Non-pigmented ciliary epithelial cell (primary cell): ENCODE results near the gene BTN2A1.

Experiments used
- DNase-seq: peaks from one replicate; pipeline ENCODE4 v3.0.0-alpha.2; 2010; ENCODE audit warnings: low read depth

The BTN2A1 gene

DNA sequence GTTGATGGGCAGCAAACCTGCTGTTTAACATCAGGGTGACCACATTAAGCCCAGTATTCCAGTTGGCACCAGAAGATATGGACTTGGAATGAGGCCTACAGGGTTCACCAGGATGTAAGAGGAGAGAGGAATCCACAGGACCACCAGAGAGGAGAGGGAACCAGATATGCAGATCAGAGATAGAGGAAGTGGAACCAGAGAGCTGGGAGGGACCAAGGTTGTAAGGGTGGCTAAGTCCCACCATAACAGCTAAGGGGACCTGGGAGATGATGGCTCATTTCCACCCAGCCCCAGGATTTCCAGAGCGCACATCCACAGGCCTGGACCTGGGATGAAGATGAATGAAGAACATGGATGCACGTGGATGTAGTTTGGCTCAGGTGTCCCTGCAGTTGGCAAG, 11.1 kb downstream of the BTN2A1 start:
- no peak for DNase-seq

DNA sequence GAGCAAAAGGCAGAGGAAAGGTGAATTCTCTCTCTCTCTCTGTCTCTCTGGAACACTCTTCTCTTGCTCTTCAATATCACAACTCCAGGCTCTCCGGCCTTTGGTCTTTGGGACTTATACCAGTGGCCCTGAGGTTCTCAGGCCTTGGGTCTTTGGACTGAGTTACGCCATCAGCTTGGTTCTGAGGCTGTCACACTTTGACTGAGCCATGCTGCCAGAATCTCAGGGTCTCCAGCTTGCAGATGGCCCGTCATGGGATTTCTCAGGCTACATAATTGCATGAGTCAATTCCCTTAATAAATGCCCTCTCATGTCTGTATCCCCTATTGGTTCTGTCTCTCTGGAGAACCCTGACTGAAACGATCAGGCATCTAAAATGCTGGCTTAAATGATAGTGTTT, 12.9 kb downstream of the BTN2A1 start:
- DNase-seq, result no peak

DNA sequence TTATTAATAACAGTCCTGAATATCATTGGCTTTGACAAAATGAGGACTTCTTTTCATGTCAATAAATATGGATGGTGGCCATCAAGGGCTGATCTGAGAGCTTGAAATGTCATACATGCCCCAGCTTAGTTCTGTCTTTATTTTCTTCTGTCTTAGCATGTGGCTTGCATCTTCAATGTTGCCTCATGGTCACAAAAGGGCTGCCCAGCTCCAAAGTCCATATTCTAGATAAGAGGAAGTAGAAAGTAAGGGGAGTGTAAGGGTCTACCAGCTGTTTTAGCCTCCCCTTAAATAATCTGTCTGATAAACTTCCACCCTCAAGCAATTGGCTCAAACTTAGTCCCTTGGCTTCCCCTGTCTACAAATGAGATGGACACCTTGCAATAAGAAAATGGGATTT, 14.2 kb downstream of the BTN2A1 start:
- no peak for DNase-seq

DNA sequence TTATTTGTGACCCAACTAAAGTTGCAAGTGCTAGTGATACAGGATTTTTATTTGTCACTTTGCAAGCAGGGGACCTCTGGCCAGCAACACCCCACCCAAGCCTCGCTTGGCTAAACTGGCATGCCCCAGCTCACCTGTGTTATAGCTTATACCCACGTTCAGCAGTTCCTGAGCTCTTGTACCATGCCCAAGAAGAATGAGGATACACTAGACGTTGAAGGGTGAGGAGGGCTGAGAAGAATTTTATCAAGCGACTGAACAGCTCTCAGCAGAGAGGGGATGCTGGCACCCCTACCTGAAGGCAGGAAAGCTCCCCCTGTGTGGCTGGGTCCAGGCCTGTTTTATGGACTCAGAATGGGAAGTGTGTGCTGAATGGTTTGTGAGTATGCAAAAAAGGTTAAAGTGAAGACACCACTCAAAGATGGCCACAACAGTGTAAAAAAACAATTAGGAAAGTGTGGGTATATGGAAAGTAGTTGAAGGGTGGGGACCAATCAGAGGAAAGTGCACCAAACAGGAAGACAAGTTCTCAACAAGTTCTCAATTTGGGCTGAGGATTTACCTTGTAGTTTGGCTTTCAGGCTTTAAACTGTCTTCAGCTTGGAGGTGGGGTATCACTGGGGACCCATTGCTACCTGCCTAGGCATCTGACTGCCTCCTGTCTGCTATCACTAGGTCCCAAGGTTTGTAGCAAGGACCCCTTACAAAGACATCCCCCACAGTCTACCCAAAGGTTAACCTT, 15.0 kb downstream of the BTN2A1 start:
- DNase-seq, result no peak

DNA sequence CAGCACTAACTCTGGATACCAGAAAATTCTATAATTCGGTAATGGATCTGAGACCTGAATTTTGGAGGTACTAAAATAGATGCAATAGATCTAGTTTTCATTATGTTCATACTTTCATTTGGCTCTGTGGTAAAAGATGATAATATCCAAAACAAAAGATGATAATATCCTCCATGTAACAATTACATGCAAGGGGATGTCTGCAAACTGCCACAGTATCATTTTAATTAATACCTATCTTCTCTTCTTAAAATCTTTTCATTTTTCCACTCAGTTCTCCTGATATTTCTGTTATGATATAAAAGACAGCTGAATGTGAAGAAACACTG, 15.6 kb downstream of the BTN2A1 start:
- no peak for DNase-seq

DNA sequence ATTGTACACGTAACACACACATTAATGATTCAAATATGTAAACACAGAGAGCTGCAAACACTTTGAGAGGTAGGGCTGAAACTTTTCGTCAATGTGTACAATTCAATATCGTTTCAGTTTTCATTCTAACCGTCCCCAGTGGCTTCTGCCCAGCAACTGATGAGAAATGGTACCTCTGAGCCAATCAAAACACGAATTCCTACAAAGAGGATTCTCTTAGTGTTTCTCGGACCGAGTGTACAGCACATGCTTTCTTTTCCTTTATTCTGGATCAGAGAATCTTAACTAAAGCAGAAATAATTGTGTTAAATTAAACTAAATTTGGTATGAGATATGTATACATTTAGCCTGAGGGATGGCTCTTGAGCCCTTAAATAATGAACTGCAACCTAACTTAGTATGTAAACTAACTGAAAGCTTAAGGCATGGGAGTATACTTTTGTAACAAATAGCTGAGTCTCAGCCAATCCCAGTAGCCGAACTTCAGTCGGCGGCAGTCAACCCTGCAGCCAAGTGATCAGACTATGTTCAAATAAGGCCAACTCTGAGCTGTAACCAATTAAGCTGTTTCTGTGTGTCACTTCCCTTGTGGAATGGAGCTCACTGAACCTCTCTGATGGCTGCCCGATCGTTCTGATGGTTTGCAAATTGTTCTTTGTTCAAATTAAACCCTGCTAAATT, 16.1 kb downstream of the BTN2A1 start:
- peak; percentile 87 for DNase-seq

DNA sequence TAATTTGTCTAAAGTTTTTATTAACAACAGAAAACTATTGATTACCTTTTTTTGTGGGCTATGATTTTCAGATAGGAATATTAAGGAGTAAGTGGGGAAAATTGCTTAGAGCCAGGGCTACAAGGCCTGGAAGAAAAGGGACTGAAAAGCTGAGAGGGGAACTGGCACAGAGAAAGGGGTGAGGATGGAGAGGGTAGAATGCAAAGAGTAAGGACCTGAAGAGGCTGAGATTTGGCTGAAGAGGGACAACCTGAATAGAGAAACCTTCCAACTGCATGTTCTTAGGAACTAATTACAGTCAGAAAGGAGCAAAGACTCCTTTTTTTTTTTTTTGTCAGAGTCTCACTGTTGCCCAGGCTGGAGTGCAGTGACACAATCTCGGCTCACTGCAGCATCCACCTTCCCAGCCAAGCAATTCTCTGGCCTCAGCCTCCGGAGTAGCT, 16.7 kb downstream of the BTN2A1 start:
- DNase-seq, result no peak

DNA sequence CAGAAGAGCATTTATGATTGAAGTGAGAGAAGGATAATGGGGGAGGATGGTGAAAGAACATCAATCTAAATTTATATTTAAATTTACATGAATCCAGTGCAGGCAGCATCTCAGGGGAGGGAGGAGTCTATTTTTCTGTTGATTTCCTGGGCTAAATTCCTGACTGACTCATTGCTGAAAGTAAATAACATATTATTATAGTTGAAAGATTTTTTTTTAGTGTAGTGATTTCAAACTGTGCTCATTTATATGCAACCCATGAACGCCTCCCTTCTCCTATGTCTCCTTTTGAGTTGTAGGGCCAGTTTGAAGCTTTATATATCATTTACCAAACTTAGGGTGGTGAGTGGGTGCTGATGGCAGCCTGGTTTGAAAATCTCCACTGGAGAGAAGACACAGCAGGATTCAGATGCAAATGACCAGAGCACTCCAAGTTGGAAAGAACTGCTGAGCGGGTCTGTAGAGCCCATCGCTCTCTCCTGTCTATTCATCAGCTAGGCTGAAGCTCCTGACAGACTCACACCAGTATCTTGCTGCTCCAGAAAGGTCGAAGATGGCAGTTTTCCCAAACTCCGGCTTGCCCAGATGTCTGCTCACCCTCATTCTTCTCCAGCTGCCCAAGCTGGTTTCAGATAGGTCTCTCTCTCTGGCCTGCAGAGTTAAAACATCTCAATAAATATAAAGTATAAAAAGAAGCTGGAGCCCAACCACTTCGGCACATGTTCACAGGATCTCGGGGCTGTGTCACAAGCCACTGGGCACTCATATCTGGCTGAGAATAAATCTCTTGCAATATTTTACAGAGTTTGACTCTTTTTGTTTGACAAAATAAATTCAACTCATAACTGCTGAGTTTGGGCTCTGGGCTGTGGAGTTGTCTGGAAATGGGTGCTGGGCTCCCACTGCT, 18.3 kb downstream of the BTN2A1 start:
- no peak for DNase-seq

DNA sequence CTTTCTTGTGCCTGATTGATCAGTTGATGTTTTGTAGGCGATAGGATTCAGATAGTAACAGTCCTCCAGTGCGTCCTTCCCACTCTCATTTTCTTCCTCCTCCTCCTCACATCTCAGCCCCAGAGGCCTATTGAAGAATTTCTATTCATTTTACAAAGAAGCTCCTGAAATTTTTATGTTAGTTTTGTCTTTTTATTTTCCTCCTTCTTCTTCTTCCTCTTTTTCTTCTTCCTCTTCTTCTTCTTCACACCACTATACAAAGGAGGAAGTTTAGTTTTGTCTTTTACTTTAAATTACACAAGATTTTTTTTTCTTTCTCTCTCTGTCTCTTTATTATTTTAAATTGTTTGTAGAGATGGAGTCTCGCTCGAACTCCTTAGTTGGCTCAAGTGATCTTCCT, 19.1 kb downstream of the BTN2A1 start:
- DNase-seq, result no peak

DNA sequence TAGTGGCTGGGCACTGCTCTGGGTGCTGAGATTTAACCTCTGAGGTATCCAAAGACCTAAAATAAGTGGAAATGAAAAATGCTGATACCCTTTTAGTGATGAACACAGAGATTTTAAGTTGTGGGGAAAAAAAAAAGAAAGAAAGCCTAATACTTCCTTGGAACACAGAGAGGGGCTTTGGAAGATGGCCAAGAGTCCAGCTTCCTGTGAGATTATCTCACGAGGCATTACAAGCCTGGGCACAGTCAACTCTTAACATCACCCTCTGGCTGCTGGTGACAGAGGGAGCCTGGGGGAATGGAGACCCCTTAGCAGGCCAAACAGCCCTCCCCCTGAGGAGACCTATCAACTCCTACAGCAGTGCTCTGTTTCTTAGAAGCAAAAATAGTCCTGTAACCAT, 19.7 kb downstream of the BTN2A1 start:
- no peak for DNase-seq

DNA sequence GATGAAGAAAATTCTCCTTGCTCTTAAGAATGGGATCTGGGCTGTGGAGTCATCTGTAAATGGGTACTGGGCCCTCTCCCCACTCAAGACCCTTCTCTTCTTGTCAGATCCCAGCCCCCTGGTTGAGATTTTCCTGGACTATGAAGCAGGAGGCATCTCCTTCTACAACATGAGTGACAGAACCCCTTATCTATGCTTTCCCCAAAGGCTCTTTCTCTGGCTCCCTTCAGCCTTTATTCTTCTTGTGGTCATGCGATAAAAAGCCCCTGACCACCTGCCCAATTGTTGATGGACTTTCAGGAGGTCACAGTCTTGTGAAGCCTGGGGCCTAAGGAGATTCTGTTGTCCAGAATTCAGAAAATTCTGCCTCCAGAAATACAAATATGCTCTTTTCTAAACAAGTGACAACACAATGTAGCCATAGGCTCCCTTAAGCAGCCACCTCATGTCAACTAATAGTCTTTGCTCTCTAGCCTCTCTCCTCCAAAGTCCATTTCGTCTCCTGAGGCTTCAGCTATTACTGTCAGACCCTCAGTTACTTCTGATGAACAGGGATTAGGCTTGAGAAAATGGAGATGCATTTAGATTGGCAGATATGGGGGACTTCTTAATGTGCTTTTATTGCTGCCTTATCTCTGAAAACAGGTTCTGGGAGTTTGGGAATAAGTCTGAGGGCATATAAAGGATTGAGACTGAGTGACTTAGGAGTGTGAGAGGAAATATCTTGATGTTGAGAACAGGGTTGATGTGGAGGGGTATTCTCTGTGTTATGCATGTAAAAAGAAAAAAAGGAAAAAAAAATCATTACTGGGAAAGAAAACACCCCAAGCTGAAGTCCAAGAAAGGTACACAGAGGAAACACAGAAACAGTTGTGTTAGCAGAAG, 20.6 kb downstream of the BTN2A1 start:
- no peak for DNase-seq

DNA sequence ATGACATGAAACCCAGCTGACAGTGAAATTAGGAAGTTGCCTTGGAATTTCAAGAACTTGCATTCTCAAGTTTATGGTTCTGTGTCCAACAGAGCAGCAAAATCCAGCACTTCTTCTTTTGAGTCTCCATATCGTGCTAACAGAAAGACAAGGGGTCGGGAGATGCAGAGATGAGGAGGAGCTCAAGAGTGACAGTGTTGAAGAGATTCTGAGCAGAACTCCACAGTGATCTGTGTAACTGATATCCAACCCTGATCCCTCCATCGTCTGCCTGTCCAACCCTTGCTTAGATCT, 21.2 kb downstream of the BTN2A1 start:
- no peak for DNase-seq

DNA sequence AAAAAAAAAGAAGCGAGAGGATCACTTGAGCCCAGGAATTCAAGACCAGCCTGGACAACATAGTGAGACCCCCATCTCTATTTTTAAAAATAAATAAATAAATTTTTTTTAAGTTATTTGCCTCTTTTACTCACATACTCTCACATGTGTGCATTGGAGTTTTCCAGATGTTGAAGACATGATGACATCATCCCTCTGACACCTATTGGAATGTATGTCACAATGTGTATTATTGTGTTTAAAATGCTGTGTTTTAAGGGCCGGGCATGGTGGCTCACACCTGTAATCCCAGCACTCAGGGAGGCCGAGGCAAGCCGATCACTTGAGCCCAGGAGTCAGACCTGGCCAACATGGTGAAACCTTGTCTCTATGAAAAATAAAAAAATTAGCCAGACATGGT, 24.6 kb downstream of the BTN2A1 start:
- no peak for DNase-seq

DNA sequence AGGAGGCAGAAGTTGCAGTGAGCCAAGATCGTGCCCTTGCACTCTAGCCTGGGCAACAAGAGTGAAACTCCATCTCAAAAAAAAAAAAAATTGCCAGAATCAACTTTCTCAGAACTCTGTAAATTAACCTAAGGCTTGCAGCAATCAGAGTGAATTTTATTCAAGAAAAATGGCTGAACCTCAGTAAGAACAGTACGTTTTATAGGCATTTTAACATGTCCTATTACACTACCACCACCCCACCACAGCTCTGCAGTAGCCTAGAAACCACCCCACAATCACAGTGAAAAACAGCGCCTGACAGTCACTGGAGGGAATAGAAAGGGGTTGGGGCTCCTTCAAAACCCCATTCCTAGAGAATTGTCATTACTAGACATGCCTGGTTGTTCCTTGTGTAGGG, 26.0 kb downstream of the BTN2A1 start:
- no peak for DNase-seq

DNA sequence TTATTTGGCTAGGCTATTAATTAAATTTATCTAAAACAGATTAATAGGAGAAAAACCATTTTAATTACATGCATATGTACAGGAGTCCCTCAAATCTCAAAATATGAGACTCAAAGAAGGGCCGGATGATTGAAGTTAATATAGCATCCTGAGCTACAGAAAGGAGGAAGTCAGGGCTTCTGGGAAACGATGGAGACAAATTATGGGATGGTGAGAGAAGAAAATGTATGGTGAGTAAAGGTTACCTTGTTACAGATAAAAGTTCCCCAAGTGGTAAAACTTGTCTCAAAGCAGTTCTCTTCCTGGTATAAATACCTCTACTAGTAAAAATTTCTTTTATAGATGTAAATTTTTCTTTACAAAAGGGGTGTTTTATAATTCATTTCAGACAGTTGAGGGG, 26.4 kb downstream of the BTN2A1 start:
- no peak for DNase-seq

DNA sequence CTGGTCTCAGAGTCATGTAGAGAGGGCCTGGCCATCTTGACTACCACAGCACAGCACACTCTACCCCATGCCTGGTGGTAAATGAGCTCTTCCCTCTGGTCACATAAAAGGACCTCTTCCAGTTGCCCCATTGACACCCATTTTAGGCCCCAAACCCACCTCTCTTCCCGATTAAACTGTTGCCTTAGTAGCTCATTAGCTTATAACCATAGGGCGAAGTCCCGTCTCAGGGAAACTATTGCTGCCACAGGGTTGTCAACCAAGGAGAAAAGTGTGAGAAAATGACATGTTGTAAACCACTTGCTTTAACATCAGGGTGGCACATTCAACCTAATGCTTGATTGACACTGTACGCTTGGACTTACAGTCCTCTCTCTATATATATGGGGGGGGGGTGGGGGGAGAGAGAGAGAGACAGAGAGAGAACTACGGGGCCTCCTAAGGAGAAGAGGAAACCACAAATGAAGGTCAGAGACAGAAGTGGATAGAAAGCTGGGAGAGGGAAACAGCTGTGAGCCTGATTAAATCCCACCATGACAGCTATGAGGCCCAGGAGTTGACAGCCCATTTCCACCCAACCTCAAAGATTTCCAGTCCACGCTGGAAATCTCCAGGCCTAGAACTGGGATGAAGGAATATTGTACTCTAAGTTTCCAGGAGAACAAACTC, 27.5 kb downstream of the BTN2A1 start:
- DNase-seq, result no peak

DNA sequence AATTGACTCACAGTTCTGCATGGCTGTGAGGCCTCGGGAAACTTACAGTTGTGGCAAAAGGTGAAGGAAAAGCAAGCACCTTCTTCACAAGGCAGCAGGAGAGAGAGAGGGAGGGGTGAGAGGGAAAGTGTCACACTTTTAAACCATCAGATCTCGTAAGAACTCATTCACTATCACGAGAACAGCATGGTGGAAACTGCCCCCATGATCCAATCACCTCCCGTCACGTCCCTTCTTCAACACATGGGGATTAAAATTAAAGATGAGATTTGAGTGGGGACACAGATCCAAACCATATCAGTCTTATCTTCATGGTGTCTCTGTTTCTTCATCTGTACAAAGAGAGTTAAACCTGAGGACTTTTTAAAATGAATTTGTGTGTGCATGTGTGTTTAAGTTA, 28.6 kb downstream of the BTN2A1 start:
- DNase-seq, result no peak

DNA sequence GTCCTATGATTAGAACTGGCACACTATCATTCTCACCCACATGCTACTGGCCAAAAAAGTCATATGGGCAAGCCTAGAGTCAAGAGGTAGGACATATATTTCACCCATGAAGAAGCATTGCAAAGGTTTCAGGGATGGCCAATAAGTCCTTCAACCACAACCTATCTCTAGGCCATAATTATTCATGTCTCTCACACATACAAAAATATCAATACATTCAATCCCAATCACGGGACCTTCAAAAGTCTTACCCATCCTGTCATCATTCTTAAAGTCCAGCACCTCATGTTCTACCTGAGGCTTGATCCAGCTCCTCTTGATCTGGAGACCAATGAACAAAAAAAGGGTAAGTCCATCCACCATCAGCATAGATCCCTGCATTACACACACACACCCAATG, 29.7 kb downstream of the BTN2A1 start:
- DNase-seq, result no peak

DNA sequence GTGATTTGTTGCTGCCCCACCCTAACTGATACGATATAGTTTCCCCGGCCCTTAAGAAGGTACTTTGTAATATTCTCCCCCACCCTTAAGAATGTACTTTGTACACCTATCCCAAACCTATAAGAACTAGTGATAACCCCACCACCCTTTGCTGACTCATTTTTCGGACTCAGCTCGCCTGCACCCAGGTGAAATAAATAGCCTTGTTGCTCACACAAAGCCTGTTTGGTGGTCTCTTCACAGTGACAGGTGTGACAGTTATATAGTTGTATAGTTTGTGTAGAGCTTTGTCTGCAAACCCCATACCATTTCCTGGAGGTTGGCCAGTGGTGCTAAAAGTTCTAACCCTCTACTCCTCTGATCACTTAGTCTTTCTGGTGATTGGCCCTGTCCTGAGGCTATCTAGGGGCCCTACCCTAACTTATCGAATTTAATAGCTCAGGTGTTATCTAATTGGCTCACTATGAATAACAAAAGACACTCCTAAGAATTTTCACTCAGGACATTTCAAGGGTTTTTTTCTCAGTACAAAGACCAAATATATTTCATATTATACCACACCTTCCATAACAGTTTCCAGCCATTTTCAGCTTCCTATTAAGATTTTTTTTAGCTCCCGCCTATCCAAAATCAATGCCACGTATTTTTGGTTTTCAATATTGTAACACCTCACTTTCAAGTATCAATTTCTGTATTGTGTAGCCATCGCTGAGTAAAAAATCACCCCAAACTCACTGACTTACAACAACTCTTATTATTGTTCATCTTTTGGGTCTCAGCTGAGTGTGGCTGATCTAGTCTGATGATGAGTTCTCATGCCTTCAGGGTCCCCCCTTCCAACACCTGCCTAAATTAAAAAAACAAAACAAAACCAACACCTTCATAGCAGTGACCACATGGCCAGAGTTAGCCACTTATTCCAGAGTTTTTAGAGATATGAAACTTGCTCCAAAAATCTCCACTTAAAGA, 32.5 kb downstream of the BTN2A1 start:
- no peak for DNase-seq

DNA sequence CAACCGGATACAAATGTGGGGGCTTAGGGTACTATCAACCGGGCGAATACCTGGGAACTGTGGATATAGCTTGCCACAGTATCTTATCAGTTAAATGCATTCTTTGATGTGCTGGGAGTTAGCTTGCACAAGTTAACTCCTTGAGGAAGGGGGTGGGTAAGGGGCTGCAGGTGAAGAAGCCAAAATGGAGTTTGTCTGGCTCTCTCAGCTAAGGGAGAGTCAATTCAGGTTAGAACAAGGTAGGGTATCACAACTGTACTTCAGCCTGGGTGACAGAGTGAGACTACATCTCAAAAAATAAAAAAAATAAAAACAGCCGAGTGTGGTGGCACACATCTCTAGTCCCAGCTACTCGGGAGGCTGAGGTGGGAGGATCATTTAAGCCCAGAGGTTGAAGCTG, 33.8 kb downstream of the BTN2A1 start:
- DNase-seq, result no peak
